Endothelial cell of umbilical vein (primary cell): ENCODE data around the gene PRRC1. TPM values are rescaled to one million over a fixed set of nuclear protein-coding genes. Genes with fewer than 3 reads are reported as not detected.

Experiments
- BruUV-seq: library from RNA; stranded (reverse); fragments of 400-500 nt; replicated peaks from 2 replicates; lab custom pipeline; 2021; lab: Mats Ljungman, UMichigan
- CTCF ChIA-PET: fragments of 300-600, 350-600 bp; sonication (Branson Sonifier 250); formaldehyde crosslinking; loops from one replicate; lab custom pipeline; 2021; ENCODE audit warnings: antibody characterized with exemption, inconsistent platforms; lab: Charles Lee
- POLR2A ChIA-PET: fragments of 300-600, 350-600 bp; sonication (Branson Sonifier 250); formaldehyde crosslinking; loops from one replicate; lab custom pipeline; 2021; ENCODE audit warnings: antibody characterized with exemption, inconsistent platforms; lab: Charles Lee
- DNase-seq: peaks from one replicate; pipeline ENCODE4 v3.0.0-alpha.2; 2011; ENCODE audit warnings: low read depth, low spot score
- FAIRE-seq: peaks from 2 replicates; lab custom pipeline; 2011; peaks lifted over from hg19 to GRCh38; lab: Jason Lieb, UNC
- H2AFZ ChIP-seq: 2 replicates; pipeline ENCODE4 v1.6.0; 2012; ENCODE audit warnings: low read depth, low read length, control low read depth, inconsistent platforms
- H3K27ac ChIP-seq: 2 replicates; pipeline ENCODE4 v1.5.1; 2011; ENCODE audit warnings: low read depth, mild to moderate bottlenecking, control low read depth, low read length, moderate library complexity; ENCODE audit not compliant: insufficient read depth
- H3K27me3 ChIP-seq, 2 experiments: 2 replicates each; pipeline versions ENCODE4 v1.6.0 to v1.6.1; 2011; ENCODE audit warnings: low read length in 2 of 2, mixed read lengths in 1 of 2; ENCODE audit not compliant: control insufficient read depth in 2 of 2, insufficient read depth in 2 of 2
- H3K36me3 ChIP-seq, 2 experiments: 2 replicates in 1 of 2; 3 replicates in 1 of 2; pipeline ENCODE4 v1.5.1; 2011; ENCODE audit warnings: low read length in 2 of 2, mild to moderate bottlenecking in 1 of 2, moderate library complexity in 1 of 2; ENCODE audit not compliant: control insufficient read depth in 2 of 2, insufficient read depth in 2 of 2; ENCODE audit errors: extremely low read depth in 1 of 2
- H3K4me1 ChIP-seq: 3 replicates; pipeline ENCODE4 v1.5.1; 2011; ENCODE audit warnings: mild to moderate bottlenecking, low read length; ENCODE audit not compliant: control insufficient read depth, insufficient read depth; ENCODE audit errors: extremely low read depth
- H3K4me2 ChIP-seq: 2 replicates; pipeline ENCODE4 v1.6.1; 2011; ENCODE audit warnings: low read length, control low read depth, mixed read lengths; ENCODE audit not compliant: insufficient read depth
- H3K4me3 ChIP-seq, 3 experiments: fragments of 200-600 bp in 1 of 3; sonication (generic), shearing (Covaris generic) in 1 of 3; replicated peaks in 1 of 3; 2 replicates each; pipeline ENCODE4 v1.5.1; 2011 to 2016; ENCODE audit warnings: control low read depth in 3 of 3, low read length in 3 of 3, mild to moderate bottlenecking in 2 of 3, inconsistent platforms in 1 of 3, low read depth in 1 of 3, moderate library complexity in 1 of 3; ENCODE audit not compliant: insufficient read depth in 1 of 3
- H3K79me2 ChIP-seq: 2 replicates; pipeline ENCODE4 v1.6.0; 2012; ENCODE audit warnings: low read length, inconsistent platforms; ENCODE audit not compliant: control insufficient read depth, insufficient read depth
- H3K9ac ChIP-seq: replicated peaks from 2 replicates; pipeline ENCODE3; 2011; ENCODE audit warnings: low read length, control low read depth; ENCODE audit not compliant: insufficient read depth; ENCODE audit errors: extremely low read depth
- H3K9me1 ChIP-seq: replicated peaks from 3 replicates; pipeline ENCODE4 v1.6.0; 2011; ENCODE audit warnings: mild to moderate bottlenecking, low read length; ENCODE audit not compliant: control insufficient read depth, insufficient read depth; ENCODE audit errors: extremely low read depth
- H3K9me3 ChIP-seq: replicated peaks from 2 replicates; pipeline ENCODE4 v1.5.1; 2012; ENCODE audit warnings: low read length, inconsistent platforms; ENCODE audit not compliant: control insufficient read depth, insufficient read depth
- H4K20me1 ChIP-seq: replicated peaks from 2 replicates; pipeline ENCODE3; 2011; ENCODE audit warnings: mild to moderate bottlenecking, low read length; ENCODE audit not compliant: control insufficient read depth, insufficient read depth; ENCODE audit errors: extremely low read depth
- CTCF ChIP-seq, 2 donors: IDR thresholded peaks; 1 replicate in 1 of 2; 2 replicates in 1 of 2; pipeline ENCODE4 v1.5.1; 2011; ENCODE audit warnings: low read length in 2 of 2, mild to moderate bottlenecking in 2 of 2, moderate library complexity in 2 of 2, control low read depth in 1 of 2, inconsistent platforms in 1 of 2, low read depth in 1 of 2; ENCODE audit not compliant: insufficient read depth in 1 of 2; ENCODE audit errors: extremely low read depth in 1 of 2
- EZH2 ChIP-seq: IDR thresholded peaks from 2 replicates; pipeline ENCODE4 v1.6.1; 2012; ENCODE audit warnings: borderline replicate concordance, low read depth, mild to moderate bottlenecking, moderate library complexity, low read length, inconsistent platforms; ENCODE audit not compliant: severe bottlenecking
- FOS ChIP-seq: IDR thresholded peaks from 2 replicates; pipeline ENCODE4 v1.6.1; 2011; ENCODE audit warnings: mild to moderate bottlenecking, low read length, moderate library complexity, borderline replicate concordance; ENCODE audit not compliant: insufficient read depth
- GATA2 ChIP-seq: IDR thresholded peaks from 2 replicates; pipeline ENCODE4 v1.7.0; 2011; ENCODE audit warnings: low read depth, mild to moderate bottlenecking, moderate library complexity, mixed read lengths, low read length; ENCODE audit not compliant: insufficient read length, insufficient read depth
- MAX ChIP-seq: IDR thresholded peaks from 2 replicates; pipeline ENCODE4 v1.6.1; 2011; ENCODE audit not compliant: insufficient read depth, insufficient read length
- MYC ChIP-seq: IDR thresholded peaks from one replicate; pipeline ENCODE4 v1.6.1; 2011; ENCODE audit warnings: mild to moderate bottlenecking, low read depth, low read length
- POLR2AphosphoS5 ChIP-seq: IDR thresholded peaks from 2 replicates; pipeline ENCODE4 v1.6.1; 2012; ENCODE audit warnings: low read depth, mild to moderate bottlenecking, control low read depth, low read length, moderate library complexity; ENCODE audit not compliant: insufficient read depth
- dilution Hi-C: fragments of 300-500 bp; cut with MboI; formaldehyde crosslinking; loops from one replicate; pipeline ENCODE4 v1.15.0; 2019; ENCODE audit warnings: low sequenced_read_pairs; ENCODE audit not compliant: extremely low pct_ligation_motif_present
- intact Hi-C: fragments of 100-400 bp; cut with micrococcal nuclease; formaldehyde crosslinking; loops from one replicate; pipeline ENCODE4 v1.10.0; 2022
- polyA plus RNA-seq, 4 experiments: library from polyadenylated mRNA; depleted of rRNA in 3 of 4; stranded (reverse) in 3 of 4; unstranded in 1 of 4; fragments of >200 nt; gene quantifications; 2 replicates each; pipeline versions ENCODE4 v1.2.1 to v1.2.3, GENCODE V29; 2011 to 2012; ENCODE audit warnings: missing spikeins in 1 of 4
- total RNA-seq: library from RNA; stranded (reverse); gene quantifications from 2 replicates; pipeline ENCODE4 v1.2.3, GENCODE V29; 2021

The PRRC1 gene
- total and polyA plus RNA-seq, 2 donors (not counting 3 experiments of a cell fraction or from before 2014, with no cell fraction given) = 64.4 to 77.6 TPM

GRCh38 chr5:127580731-127581130 is 63.3 kb downstream of the PRRC1 start:
- Histone ChIP-seq H3K4me2 (no peak overlapping the region), H3K27ac (no peak overlapping the region), H3K36me3 (no peaks in the 10 kb centered on the region), H3K4me1 (peaks cover 12% of the 10 kb centered on the region), H3K9ac (no peak overlapping the region), H3K9me1 (no peaks in the 10 kb centered on the region), H4K20me1 (no peaks in the 10 kb centered on the region), H3K4me3 (no peak overlapping the region), H3K9me3 (no peaks in the 10 kb centered on the region), H3K27me3 (peaks cover 0 to 3% of the 10 kb centered on the region in 2 experiments), H3K79me2 (no peaks in the 10 kb centered on the region), H2AFZ (no peak overlapping the region)
- ChIA-PET CTCF (interaction anchor here (2.0 kb wide), 1 partner anchor 17 kb away, joined by 7 read pairs; no protein-coding TSS in a partner anchor), POLR2A (no interaction called here)
- BruUV-seq = no TSS peak
- intact Hi-C loops = no loop called here
- dilution Hi-C loops = no loop called here
- no peak for FAIRE-seq
- TF ChIP-seq FOS (no peak), GATA2 (no peak), EZH2 (no peak), MYC (no peak)
- DNase-seq = no peak

GRCh38 chr5:127581450-127581849 is 64.0 kb downstream of the PRRC1 start:
- H3K79me2 ChIP-seq = no peaks in the 10 kb centered on the region
- no peak overlapping the region for H3K27ac ChIP-seq
- TF ChIP-seq POLR2AphosphoS5 = no peak
- TF ChIP-seq CTCF (IDR thresholded peaks at IDR 0.05; ENCODE audit: extremely low read depth in 1 of 2, insufficient read depth in 1 of 2, low read depth in 1 of 2, low read length in 2 of 2) = no peak
- no peak for TF ChIP-seq MAX
- no peak for TF ChIP-seq GATA2
- TF ChIP-seq MYC = no peak
- no peak for TF ChIP-seq EZH2
- no peak overlapping the region for H3K4me3 ChIP-seq
- H3K36me3 ChIP-seq = no peaks in the 10 kb centered on the region
- peaks cover 12% of the 10 kb centered on the region for H3K4me1 ChIP-seq
- H3K27me3 ChIP-seq = peaks cover 0 to 3% of the 10 kb centered on the region in 2 experiments
- ChIA-PET POLR2A (no interaction called here), CTCF (no interaction called here)
- no peak for FAIRE-seq
- no peak overlapping the region for H2AFZ ChIP-seq
- no peaks in the 10 kb centered on the region for H4K20me1 ChIP-seq
- H3K4me2 ChIP-seq = no peak overlapping the region
- no peaks in the 10 kb centered on the region for H3K9me1 ChIP-seq
- dilution Hi-C loops (no loop called here), intact Hi-C loops (no loop called here)
- no peak for DNase-seq
- no peaks in the 10 kb centered on the region for H3K9me3 ChIP-seq
- no peak overlapping the region for H3K9ac ChIP-seq
- BruUV-seq = no TSS peak
